HG03139 (cell line): ENCODE data around the gene KLK5.
"Not testable (repeated sequence)": the region's sequence is repeated elsewhere in the genome, so short reads cannot be mapped to it uniquely, and the experiment has no call there.

Experiments used
- ATAC-seq: cut with Tn5 transposase; IDR thresholded peaks from one replicate; pipeline ENCODE4 v1.9.1; 2021; ENCODE audit not compliant: unreplicated experiment

KLK5 gene

GRCh38 chr19:50924586-50924985 is 28.3 kb downstream of the KLK5 start:
- ATAC-seq: no peak

DNA sequence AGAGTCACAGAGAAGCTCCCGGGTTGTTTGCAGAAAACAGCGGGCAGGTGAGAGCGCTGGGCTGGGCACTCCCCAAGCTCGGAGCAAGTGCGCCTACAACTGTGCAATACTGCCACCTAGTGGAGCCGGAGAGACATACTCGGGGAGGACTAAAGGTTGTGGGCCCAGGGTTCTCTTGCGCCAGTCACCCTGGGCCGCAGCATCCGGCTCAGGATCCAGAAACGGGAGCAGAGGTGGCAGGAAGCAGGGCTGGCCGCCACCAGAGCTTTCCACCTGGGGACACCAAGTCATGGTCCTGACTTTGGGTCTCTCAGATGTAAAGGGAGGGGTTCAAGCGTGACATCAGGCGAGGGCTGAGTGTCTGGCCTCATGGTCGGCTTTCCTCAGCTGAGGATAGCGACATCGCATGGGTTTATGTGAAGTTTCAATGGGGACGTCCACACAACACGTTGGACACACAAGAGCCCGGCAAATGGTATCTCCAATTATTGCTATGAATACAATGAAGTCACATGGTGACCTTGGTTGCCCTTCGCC is 30.5 kb downstream of the KLK5 start:
- ATAC-seq: peak; percentile 71

- no peak for ATAC-seq
Measured at GRCh38 chr19:50921426-50922316, 31.2 kb downstream of the KLK5 start.

DNA sequence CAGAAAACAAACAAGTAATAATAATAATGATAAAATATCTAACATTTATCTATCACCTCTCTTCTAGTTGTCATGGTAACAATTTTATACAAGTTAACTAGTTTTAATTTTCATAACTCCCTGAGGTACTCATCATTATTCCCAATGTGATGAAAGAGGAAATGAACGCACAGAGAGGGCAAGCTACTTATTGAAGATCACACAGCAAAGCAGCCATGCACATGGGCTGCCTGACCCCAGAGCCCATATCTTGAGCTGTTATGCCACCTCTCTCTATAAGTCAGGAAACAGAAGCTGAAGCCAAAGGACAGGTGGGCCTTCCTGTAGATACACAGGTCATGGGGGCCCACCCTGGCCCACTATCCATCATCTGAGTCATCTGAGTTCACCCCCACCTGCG is 36.8 kb downstream of the KLK5 start:
- ATAC-seq: no peak

GRCh38 chr19:50912727-50913716 is 39.8 kb downstream of the KLK5 start:
- no peak for ATAC-seq

- ATAC-seq: no peak
Measured at GRCh38 chr19:50912102-50912599, 40.7 kb downstream of the KLK5 start.

GRCh38 chr19:50911206-50912101 is 41.4 kb downstream of the KLK5 start, which contains the start of gene KLK4:
TSS of gene KLK4 (minus strand) at chr19:50911395. CDS start at chr19:50910738, 657 bp downstream.
- no peak for ATAC-seq

DNA sequence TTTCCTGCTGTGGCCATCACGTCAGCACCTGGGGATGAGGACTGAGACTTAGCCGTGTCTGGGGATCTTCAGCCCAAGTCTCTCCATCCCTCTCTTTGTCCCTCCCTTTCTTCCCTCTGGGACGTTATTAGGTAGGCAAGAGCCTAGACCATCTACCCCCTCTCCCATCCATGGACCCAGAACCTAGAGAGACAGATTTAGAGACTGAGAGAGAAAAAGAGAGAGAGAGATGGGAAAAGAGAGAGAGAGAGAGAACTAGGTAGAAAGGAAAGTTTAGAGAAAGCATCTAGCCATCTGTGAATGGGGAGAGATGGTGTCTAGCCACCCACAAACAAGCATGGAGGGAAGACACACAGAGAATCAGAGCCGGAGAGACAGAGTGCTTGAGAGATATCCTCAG is 42.1 kb downstream of the KLK5 start:
- ATAC-seq: no peak

DNA sequence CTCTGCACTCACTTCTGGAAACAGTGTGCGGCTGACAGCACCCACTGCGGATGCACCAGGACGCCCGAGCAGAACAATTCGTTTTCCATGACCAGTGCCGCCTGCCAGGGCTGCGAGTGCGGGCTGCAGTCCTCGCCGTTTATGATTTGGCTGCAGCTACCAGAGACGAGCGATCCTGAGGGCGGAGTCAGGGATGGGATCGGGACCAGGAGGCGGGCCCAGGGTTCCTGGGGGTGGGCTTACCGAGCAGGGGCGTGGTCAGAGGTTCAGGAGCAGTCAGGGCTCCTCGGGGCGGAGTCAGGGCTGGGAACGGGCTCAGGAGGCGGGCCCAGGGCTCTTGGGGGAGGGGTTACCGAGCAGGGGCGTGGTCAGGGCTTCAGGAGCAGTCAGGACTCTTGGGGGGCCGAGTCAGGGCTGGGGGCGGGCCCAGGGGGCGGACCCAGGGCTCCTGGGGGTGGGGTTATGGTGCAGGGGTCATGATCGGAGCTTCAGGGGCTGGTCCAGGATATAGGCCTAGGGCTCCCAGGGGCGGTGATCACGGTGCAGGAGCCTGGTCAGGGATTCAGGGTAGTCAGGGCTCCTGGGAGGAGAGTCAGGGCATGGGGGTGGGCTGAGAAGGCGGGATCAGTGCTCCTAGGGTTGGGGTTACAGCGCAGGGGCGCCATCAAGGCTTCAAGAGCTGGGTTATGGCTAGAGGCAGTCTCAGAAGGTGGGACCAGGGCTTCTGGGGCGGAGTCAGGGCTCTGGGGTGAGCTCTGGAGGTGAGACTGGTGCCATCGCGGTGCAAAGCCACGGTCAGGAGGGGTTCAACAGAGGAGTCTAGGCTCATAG is 43.4 kb downstream of the KLK5 start:
- ATAC-seq: peak; percentile 64

- ATAC-seq: no peak
Measured at GRCh38 chr19:50908336-50908735, 44.5 kb downstream of the KLK5 start.

- no peak for ATAC-seq
Measured at GRCh38 chr19:50906217-50906616, 46.6 kb downstream of the KLK5 start.

- no peak for ATAC-seq
Measured at GRCh38 chr19:50902640-50903039, 50.2 kb downstream of the KLK5 start.

DNA sequence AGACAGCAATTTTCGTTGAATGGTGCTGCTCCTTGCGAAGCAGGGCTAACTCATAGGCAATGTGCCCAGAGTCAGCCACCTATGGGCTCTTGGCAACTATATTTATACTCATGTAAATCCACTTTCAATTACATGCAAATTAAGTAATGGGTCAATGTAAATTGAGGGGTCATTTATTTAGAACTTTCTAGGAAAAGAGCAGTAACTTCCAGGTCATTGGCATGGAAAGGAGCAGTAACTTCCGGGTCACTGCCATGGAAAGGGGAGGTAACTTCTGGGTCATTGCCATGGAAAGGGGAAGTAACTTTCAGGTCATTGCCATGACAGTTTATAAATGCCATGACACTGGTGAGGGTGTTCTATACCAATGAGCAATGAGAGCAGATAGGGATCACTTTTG is 53.3 kb downstream of the KLK5 start:
- no peak for ATAC-seq

DNA sequence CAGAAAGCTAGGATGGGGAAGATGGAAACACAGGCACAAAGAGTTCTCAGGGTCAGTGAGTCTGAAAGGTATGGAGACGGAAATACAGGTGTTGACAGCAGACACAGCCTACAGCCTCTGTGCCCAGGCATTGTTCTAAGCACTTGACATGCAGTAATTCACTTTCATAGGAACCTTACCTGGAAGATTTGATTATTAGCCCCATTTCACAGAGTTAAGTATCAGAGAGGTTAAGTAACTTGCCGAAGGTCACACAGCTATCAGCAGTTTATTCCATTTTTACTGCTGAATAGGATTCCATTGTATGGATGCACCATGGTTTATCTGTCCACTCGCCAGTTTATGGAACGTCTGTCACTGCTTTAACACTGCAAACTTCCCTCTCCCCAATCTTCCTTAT is 54.8 kb downstream of the KLK5 start:
- no peak for ATAC-seq

DNA sequence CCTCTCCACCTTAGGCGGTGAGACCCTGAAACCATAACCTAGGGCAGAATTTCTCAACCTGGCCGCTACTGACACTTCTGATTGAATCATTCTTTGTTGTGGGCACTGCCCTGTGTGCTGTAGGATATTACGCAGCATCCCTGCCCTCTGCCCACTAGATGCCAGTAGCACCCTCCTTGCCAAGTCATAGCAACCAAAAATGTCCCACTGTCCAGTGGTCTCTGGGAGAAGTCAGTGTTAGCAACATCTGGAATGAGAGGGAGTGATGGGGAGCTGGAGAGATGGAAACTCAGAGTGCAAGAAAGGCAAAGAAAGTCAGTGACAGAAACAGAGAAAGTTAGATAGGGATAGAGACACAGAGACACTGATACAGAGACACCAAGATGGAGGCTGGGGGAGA is 55.2 kb downstream of the KLK5 start:
- no peak for ATAC-seq

DNA sequence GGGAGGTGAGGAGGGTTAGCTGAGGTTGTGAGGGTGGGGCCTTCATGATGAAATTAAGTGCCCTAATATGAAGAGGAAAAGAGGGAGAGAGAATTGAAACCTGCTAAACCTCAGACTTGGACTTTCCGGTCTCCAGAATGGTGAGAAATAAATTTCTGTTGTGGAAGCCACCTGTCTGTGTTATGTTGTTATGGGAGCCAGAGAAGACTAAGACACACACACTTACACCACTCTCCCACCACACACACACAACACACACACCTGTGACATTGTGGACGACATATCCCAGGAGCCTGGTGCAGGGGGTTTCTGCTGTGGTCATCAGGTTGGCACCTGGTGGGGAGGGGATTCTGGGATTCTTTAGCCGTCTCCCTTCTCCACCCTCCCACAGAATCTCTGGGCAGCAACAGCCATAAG is 55.6 kb downstream of the KLK5 start:
- ATAC-seq: peak; percentile 25

DNA sequence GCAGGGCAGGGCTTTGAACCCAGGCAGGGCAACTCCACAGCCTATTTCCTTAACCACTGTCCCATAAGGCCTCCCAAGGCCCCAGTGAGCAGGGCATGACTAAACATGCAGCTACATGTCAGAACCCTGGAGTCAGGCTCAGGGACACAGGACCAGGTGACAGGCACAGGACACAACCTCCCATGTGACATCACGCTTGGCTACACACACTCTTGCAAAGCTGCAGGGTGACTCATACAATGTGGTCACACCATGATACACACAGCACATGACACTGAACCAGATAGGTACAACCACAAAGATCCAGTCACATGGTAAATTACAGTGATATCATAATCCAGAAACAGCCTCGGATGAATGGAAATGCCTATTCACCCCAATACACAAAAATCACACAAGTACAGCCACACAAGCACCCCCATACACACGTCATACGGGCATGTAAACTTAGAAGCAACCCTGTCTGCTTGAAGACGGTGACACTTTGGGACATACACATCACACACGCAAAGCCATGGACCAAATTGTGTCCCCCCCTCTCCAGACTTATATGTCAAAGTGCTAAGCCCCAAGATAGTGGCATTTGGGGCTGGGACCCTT is 56.1 kb downstream of the KLK5 start:
- peak; percentile 82 for ATAC-seq

DNA sequence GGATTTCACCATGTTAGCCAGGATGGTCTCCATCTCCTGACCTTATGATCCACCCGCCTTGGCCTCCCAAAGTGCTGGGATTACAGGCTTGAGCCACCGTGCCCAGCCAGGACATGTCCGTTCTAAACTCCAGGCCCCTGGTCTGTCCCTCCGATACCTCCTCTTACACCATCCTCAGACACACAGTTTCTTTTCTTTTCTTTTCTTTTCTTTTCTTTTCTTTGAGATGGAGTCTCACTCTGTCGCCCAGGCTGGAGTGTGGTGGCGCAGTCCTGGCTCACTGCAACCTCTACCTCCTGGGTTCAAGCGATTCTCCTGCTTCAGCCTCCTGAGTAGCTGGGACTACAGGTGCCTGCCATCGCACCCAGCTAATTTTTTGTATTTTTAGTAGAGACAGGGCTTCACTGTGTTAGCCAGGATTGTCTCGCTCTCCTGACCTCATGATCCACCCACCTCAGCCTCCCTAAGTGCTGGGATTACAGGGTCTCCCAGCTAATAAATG is 56.7 kb downstream of the KLK5 start:
- ATAC-seq: not testable (repeated sequence)
